NCI-H82 (cell line): ENCODE measurements around the gene CD34.

Experiments
- DNase-seq: peaks from one replicate; lab custom pipeline; 2025; lab: John Stamatoyannopoulos, UW

Gene CD34

DNA sequence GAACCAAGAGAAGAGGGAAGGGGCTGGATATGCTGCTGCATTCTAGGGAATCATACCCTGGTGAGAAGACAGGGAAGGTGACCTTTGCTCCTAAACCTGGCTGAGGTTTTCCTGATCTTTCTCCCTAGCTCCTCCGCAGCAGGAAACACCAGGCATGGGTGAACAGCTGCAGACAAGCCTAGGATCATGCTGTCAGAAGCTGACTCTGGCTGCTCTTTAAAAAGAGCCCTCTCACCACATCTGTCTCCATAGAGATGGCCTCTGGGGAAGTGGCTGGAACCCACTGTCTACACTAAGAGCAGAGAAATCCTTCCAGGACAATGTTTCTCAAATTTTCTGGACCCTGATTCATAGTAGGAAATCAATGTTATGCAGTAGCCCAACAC is 57.6 kb downstream of the CD34 start:
- peak; percentile 24 for DNase-seq

DNA sequence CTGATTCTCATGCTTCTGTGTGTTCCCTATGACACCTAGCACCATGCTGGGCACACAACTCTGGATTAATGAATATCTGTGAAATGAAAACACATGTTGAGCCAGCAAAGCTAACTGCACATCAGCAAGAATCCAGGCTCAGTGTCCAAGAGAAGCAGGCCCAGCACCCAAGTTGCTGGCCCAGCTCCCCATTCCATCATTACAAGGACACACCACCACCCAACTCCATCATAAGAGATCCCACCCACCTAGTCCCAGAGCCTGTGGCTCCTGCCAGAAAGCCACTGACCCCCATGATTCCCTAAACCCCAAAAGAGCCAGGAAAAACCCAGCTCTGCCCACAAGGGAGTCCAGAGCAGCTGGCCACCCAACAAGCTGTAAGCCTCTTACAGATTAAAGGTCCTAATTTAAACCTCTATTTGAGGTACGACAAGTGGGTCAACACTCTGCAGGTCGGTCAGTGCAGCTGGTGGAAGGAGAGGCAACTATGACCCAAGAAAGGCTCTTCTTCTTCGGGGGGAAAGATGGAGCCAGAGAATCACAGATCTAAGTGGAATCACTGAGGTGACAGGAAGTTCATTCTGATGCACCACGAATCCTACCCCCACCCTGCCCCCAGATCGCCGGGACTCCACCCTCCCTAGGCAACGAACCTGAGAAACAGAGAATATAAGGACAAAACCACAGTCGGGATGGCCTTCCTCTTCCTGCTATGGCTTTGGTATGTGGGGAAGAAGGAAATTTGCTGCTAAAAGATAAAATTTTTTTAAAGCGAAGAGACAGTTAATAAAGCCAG is 58.2 kb downstream of the CD34 start:
- DNase-seq: no peak

DNA sequence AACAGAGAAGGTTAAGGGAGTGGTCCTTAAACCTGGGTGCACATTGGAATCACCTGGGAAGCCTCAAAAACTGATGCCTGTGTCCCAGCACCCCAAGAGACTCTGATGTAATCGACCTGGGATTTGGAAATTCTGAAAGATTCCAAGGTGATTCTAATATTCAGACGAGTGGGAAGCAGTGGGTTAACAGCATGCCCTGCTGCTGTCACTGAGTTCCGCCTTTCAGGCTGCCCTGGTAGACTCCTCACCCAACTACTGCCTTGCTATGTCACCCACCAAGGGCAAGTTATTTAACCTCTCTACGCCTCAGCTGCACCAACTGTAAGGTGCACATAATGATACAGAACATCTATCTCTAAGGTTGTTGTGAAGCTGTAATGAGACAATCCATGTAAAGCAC is 59.2 kb downstream of the CD34 start:
- no peak for DNase-seq

DNA sequence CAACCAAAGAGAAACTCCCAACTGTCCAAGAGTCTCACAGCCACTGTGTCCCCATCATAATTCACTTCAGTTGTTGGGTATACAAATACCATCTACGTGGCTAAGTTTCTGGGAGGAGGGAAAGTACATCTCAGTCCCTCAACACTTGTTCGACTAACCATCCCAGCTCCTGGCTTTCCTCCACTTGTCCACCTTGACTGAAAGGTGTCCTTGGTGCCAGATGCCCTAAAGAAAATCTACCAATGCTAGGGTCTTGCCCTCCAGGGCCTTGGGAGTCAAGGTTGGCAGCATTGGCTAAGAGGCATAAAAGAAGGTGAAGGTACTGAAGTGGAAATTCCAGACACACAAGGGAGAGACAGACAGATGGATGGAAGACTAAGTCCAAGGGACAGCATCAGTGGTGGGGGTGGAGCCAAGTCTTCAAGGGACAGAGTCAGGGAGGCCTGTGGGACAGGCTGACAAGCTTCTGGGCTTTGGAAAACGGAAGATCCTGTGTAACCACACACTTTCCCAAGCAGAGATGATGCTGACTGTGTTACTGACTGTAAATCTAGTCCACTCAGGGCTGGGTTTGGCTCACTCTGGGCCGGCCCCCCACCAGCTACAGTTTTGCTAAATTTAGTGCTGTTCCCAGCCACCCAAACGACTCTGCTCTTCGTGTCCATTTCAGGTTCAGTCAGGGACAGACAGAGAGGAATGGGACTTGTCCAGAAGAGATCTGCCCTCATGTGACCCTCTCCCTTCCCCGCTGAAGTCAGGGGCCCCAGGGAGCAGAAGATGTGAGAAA is 60.1 kb downstream of the CD34 start:
- no peak for DNase-seq

DNA sequence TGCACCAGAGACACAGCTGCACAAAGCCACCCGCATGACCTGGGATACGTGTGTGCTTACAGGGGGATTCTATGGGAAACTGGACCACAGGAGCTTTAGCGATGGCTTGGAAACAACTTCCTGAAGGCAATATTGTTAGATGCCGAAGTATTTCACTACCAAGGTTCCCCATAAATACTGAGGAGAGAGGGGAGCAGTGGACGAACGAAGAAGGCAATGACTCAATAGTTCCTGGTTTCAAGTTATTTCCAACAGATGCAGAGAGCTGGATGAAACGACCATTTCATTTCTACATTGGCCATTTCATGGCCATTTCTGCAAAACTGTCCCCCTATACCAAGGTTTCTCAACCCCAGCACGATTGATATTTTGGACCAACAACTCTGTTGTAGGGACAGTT is 61.3 kb downstream of the CD34 start:
- no peak for DNase-seq

DNA sequence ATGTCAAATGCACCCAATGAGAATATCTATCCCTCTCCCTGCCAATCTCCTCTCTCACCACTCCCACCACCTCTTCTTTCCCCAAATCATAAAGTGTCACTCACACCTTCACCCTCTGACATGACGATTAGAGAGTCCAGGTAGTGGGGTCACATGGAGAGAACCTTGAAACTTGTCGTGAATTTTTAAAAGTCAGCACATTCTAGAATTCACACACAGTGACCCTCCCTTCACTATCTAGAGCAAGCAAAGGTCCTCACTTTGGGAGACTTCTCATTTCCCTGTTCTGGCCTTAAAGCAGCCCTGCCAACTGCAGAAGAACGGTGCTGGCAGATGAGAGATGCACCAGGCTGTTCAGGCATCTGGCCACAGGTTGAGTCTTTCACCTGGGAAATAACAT is 61.9 kb downstream of the CD34 start:
- no peak for DNase-seq

DNA sequence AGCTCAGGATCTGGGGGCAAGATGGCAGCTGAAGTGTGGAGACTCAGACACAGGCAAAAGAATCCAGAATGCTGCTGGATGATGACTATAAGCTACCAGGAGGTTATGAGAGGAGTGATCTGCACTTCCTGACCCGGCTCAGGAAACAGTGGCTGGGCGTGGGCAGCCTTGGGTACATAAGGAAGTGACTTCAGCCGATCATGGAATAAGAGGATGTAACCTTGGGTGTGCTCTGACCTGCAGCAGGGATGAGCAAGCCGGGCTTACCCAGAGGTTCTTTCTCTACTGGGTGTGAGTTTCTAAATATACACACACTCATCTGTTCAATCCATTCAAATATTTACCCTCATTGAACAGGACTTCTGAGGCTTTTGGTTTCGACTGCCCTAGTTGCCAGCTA is 62.7 kb downstream of the CD34 start:
- no peak for DNase-seq

DNA sequence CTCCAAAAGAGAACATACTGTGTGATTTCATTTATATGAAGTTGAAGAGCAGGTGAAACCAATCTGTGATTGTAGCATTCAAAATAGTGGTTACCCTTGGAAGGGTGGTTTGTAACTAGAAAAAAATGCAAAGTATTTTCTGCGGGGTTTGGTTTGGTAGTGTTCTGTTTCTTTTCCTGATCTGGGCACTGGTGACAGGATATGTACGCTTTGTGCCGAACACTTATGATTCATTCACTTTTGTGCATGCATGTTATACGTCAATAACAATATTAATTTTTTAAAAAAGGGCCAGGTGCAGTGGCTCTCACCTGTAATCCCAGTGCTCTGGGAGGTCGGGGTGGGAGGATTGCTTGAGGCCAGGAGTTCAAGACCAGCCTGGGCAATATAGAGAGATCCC is 63.8 kb downstream of the CD34 start:
- DNase-seq: no peak

DNA sequence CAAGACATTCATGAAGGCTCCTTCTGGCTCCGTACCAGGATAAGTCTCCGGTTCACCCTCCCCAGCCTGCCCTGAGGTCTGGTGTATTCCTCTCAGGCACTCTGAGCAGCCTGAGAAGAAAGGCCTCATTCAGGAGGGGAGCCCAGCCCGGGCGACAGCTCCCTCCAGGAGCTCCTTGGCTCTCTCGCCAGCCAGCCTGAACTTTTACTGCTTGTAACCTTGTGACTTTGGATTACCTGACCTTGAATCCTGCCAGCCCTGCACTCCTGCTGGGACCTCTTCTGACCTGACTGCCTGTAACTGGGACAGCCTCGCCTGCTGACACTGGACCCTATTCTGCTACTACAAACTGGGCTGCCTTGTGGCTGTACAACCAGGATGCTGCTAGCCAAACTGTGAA is 65.8 kb downstream of the CD34 start:
- no peak for DNase-seq

DNA sequence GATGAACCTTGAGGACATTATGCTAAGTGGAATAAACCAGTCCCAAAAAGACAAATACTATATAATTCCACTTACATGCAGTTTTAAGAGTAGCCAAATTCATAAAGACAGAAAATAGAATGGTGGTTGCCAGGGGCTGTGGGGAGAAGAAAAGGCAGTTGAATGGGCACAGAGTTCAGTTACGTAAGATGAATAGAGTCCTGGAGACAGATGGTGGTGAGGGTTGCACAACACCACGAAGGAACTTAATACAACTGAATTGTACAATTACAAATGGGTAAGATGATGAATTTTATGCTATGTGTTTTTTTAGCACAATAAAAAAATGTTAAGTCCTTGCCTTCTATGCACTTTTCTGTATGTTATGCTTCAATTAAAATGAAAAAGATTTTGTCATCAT is 66.6 kb downstream of the CD34 start:
- no peak for DNase-seq

DNA sequence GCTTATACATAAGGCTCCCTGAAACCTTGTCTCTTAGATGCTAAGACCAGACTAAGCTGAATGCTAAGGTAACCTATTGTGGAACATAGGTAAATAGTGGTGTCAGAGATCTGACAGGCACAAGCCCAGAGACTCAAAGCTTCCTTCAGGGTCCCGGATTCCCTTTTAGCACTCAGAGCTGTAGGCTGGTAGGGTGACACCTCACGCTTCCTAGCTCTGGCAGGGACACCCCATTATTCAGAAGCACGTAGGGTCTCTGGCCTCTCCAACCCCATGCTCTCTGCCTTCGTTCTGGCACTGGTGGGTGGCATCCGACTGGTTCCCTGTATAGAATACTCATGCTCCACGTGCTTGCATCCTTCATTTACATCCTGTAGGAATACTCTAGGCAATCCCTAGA is 68.4 kb downstream of the CD34 start:
- no peak for DNase-seq

DNA sequence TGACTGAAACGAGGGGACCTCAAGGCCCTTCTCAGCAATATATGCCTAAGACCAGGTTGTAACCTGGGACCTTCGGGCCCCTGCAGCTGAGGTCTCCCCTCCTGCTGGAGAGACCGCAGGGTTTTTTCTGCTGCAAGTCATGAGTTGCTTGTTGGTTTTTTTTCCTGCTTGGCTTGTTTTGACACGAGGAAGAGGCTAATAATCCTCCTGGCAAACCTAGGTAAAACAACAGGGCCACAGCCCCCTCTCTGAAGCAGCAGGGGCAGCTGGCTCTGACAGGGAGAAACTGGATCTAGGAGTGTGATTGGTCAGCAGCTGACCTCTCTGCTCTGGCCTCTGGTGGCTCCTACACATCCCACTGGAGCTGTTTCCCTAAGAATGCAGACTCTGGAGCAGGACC is 69.0 kb downstream of the CD34 start:
- DNase-seq: no peak

DNA sequence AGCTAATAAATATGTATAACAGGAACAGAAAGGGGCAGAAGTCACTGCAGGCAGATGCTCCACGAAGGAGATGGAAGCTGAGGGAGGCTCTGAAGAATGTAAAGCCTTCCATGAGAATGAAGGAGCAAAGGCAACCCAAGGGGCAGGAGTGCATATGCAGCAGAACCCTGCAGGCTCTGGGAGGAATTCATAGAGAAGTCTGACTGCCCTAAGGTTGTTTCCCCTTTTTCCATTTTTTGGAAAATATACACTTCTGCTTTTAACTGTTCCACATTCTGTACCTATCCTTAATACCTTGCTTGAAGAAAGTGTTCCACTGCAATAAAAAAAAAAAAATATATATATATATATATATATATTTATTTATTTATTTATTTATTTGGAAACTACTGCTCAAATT is 69.6 kb downstream of the CD34 start:
- DNase-seq: no peak

DNA sequence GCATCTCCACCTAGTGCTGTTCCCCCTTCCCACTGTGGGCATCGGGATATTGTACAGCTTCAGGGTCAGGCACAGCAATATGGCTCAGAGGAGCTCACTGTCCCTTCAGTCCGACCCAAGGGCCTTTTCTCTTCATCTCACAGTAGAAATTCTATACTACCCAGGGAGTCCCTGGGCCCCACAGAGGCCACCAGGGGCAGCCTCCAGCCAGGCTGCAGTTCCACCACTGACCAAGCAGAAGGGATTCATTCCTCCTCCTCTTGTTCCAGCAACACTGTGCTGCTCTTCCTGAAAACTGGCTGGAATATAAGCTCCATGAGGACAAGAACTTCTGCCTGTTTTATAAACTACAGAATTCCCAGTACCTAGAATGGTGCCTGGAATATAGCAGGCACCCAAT is 70.5 kb downstream of the CD34 start:
- no peak for DNase-seq

DNA sequence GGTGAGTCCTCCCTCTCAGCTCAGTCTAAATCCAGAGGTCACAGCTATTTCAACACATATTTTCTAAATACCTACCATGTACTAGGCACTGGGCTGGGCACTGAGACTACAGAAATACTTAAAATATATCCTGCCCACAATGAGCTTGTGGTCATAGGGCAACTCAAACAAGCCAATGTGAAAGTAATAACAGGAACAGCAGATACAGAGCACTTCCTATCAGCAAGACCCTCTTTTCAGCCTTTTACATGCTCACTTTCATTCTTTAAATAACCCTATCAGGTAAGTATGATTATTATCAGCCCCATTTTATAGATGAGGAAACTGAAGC is 71.9 kb downstream of the CD34 start:
- DNase-seq: no peak

DNA sequence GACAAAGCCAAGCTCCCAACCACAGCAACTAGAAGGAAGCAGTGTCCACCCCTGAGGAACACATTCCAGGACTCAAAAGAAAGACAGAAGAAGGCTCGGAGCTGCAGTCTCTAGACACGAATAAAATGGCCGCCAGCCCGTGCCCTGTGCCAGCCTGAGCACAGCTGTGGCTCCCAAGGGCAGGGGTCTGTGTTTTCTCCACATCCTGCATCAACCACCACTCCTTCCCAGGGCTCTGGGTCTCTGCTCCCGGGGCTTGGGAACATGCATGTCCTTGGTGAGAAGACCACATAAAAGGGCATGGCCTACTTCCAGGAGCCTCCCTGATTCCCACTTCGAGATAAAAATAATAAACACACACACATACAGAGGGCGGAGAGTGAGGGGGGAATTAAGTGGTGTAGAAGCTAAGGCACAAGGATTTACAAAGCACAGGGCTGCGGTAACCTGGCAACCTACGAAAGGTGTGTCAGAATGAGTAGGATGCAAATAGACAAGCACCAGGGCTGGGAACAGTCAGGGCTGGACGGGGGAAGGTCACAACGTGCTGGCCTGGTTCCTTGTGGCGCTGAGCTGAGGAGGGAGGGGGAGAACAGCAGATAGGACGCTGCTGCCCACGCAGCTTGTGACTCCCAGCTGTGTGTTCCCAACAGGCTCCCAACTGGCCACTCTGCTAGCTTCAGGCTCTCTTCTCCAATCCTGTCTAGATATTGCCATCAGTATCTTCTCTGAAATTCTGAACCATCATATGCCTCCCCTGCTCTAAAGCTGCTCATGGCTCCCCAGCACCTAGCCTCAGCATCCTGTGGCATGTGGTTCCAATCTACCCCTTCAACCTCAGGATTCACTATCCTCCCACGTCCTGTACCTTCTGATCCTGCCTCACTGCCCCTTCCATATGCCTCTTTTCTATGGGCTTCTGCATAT is 72.5 kb downstream of the CD34 start:
- DNase-seq: no peak

DNA sequence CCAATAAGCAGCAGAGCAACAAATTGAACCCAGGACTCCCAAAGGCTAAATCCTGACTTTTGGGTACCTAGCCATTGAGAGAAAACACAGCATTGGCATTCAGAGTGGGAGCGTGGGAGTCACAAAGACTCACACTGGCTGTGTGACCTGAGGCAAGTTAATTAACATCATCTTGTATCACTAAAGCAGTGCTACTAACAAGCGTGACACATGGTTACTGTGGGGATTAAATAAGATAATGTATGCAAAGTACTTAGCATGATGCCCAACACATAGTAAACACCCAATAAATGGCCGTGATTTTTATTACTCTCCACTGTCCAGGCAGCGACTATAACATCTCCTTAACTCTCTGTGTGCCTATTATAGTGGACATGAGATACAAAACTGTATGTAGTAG is 73.3 kb downstream of the CD34 start:
- peak; percentile 51 for DNase-seq

DNA sequence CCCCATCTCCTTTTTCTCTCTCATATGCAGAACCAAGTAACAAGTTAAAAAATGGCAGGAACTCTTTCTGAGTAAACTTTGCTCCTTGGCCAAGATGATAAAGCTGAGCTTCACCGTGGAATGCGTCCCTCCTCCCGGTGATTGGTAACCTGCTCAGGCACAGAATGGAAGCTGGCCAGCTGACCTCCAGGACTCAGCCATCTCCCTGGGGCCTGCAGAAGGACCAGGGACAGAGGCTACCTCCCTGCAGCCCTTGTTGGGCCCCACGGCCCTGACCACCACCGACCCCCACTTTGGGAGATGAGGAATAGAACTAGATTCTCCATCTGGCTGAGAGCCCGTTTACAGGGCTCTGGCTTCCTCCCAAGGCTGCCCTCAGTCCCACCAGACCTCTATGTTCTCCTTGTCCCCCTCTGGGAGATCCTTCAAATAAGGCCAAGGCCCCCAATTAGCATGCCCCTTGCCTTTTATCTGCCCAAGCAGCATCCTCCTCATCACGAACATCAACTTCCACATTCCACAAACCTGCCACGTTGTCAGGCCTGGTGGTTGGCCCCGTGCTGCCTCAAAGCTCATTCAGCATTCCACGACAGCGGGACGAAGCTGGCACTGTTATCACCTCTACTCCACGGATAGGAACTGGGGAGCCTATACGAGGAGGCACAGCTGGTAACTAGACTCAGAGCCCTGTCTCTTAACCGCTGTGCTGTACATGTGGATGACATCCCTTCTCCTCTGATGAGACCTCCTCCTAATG is 74.2 kb downstream of the CD34 start:
- DNase-seq: no peak

DNA sequence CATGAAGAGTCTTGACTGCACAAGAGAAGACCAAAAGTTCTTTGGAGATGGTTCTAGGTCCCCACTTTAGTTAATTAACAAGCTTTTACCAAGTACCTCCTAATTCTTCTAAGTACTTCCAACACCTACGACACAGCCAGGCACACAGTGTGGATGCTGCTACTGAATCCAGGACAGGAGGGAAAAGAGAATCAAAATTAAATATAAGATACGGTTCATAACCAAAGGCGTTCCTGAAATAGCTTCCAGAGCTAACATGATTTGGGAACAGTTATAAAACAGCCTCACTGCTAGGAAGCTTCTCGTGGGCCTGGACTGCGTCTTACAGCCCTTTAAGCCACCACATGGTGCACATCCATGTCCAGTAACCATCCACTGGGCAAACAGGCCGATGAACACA is 75.0 kb downstream of the CD34 start:
- no peak for DNase-seq

DNA sequence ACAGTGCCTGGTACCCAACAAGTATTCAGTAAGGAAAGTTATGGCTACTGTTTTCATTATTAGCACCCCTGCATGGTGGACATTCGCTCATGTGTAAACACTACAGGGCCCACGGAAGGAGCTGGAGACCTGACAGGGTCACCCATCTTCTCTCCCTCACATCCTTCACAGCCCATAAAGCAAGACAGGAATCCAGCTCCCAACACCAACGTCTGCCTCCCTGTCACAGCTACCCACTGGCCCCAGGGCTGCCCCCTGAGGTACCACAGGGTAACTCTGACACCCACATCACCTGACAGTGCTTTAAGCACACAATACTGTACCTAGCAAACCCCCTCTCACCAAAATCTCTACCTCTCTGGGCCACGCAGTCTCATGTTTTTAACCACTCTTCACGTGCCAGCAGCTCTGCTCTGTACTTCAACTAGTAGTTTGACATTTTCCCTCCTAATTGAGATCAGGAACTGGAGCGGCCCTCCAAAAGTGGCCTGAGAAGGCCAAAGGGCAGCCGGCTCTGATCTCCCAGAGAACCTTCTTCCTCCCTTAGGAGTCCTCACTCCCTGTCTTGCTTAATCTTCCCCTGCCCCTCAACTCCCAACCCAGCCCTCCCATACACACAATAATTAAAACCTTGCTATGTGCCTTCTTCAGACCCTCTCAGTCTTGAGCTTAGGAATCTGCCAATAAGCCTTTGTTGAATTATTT is 76.8 kb downstream of the CD34 start:
- no peak for DNase-seq

DNA sequence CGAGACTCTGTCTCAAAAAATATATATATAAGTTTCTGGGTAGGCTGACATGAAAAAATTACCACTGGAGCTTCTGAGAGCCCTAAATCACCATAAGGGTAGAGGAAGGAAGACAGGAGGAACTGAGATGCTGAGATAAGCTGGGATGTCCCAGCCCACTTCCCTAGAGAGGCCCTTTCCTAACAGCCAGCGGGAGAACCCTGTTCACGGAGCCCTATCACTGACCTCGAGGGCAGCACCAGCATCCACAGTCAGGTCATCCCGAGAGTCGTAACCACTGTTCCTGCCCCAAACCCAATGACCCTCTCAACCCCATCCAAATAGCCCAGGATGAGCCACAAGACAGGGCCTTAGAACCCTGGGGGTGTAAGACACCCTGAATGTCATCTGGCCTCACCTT is 77.5 kb downstream of the CD34 start:
- DNase-seq: no peak
